HepG2 (cell line): ENCODE measurements around the gene MEMO1. TPM values are rescaled to one million over a fixed set of nuclear protein-coding genes. Genes with fewer than 3 reads are reported as not detected.

Experiments used
- DR1 ChIP-seq: sonication (generic); formaldehyde crosslinking; IDR thresholded peaks from 2 replicates; pipeline ENCODE4 v1.8.0; 2021; ENCODE audit warnings: mild to moderate bottlenecking, missing genetic modification reagents, inconsistent platforms
- FOSL2 ChIP-seq: sonication (generic); formaldehyde crosslinking; IDR thresholded peaks from 2 replicates; pipeline ENCODE4 v1.4.0; 2020; ENCODE audit warnings: missing genetic modification reagents
- GATA4 ChIP-seq: sonication (generic); IDR thresholded peaks from 2 replicates; pipeline ENCODE4 v1.6.1; 2016; ENCODE audit warnings: antibody characterized with exemption, low read depth, borderline replicate concordance
- HNF4A ChIP-seq: sonication (generic); formaldehyde crosslinking; IDR thresholded peaks from 2 replicates; pipeline ENCODE4 v1.4.0; 2020; ENCODE audit warnings: missing genetic modification reagents
- KDM2A ChIP-seq: sonication (generic); formaldehyde crosslinking; IDR thresholded peaks from 2 replicates; pipeline ENCODE4 v1.4.0; 2020; ENCODE audit warnings: low read depth, missing genetic modification reagents, borderline replicate concordance
- KLF9 ChIP-seq: IDR thresholded peaks from 2 replicates; pipeline ENCODE4 v1.6.1; 2016; ENCODE audit warnings: low read depth
- NRL ChIP-seq: sonication (generic); formaldehyde crosslinking; IDR thresholded peaks from 2 replicates; pipeline ENCODE4 v1.5.0; 2020; ENCODE audit warnings: missing genetic modification reagents, mild to moderate bottlenecking, moderate library complexity, borderline replicate concordance
- PITX1 ChIP-seq: sonication (generic); formaldehyde crosslinking; IDR thresholded peaks from 2 replicates; pipeline ENCODE4 v1.5.1; 2020; ENCODE audit warnings: mild to moderate bottlenecking, missing genetic modification reagents
- SOX5 ChIP-seq: IDR thresholded peaks from 2 replicates; pipeline ENCODE4 v1.6.1; 2016; ENCODE audit warnings: borderline replicate concordance
- ZBTB38 ChIP-seq: sonication (generic); formaldehyde crosslinking; IDR thresholded peaks from 2 replicates; pipeline ENCODE4 v1.5.1; 2020; ENCODE audit warnings: mild to moderate bottlenecking, missing genetic modification reagents
- ZMYM2 ChIP-seq: sonication (generic); formaldehyde crosslinking; IDR thresholded peaks from 2 replicates; pipeline ENCODE4 v1.8.0; 2022; ENCODE audit warnings: mild to moderate bottlenecking, missing genetic modification reagents
- ZNF331 ChIP-seq: sonication (generic); formaldehyde crosslinking; IDR thresholded peaks from 2 replicates; pipeline ENCODE4 v1.4.0; 2020; ENCODE audit warnings: missing genetic modification reagents
- ZNF382 ChIP-seq: sonication (generic); formaldehyde crosslinking; IDR thresholded peaks from 2 replicates; pipeline ENCODE4 v1.5.0; 2020; ENCODE audit warnings: missing genetic modification reagents, mild to moderate bottlenecking, borderline replicate concordance
- ZNF558 ChIP-seq: sonication (generic); formaldehyde crosslinking; IDR thresholded peaks from 2 replicates; pipeline ENCODE4 v1.9.0; 2022; ENCODE audit warnings: mild to moderate bottlenecking, missing genetic modification reagents, borderline replicate concordance
- ZNF615 ChIP-seq: sonication (generic); formaldehyde crosslinking; IDR thresholded peaks from 2 replicates; pipeline ENCODE4 v1.5.0; 2020; ENCODE audit warnings: mild to moderate bottlenecking, missing genetic modification reagents, borderline replicate concordance
- ZNF629 ChIP-seq: sonication (generic); formaldehyde crosslinking; conservative IDR thresholded peaks from 2 replicates; pipeline ENCODE4 v1.5.0; 2020; ENCODE audit warnings: missing genetic modification reagents
- ZNF766 ChIP-seq: sonication (generic); formaldehyde crosslinking; IDR thresholded peaks from 2 replicates; pipeline ENCODE4 v1.5.0; 2020; ENCODE audit warnings: missing genetic modification reagents, borderline replicate concordance
- polyA plus RNA-seq, 8 experiments: library from polyadenylated mRNA; depleted of rRNA in 3 of 8; stranded (reverse) in 7 of 8; unstranded in 1 of 8; fragments of >200 nt; fragmentation: Illumina TruSeq in 4 of 8; extraction: Trizol in 4 of 8; gene quantifications; 2 replicates each; pipeline versions ENCODE4 v1.2.1 to v1.2.3, GENCODE V29; 2011 to 2016; ENCODE audit warnings: low read depth in 4 of 8, missing spikeins in 1 of 8, mixed read lengths in 1 of 8; ENCODE audit not compliant: insufficient read depth in 1 of 8
- total RNA-seq, 5 experiments: library from RNA; depleted of rRNA; stranded (reverse); fragments of >200 nt; fragmentation: Illumina TruSeq; extraction: Trizol; gene quantifications; 2 replicates each; pipeline ENCODE4 v1.2.3, GENCODE V29; 2016; ENCODE audit warnings: low read depth in 1 of 5
- TF ChIP-seq, protein P1 (sequence below): sonication (generic); formaldehyde crosslinking; IDR thresholded peaks from 2 replicates; pipeline ENCODE4 v1.5.1; 2020; ENCODE audit warnings: mild to moderate bottlenecking, missing genetic modification reagents, borderline replicate concordance
- TF ChIP-seq, protein P2 (sequence below): sonication (generic); formaldehyde crosslinking; IDR thresholded peaks from 2 replicates; pipeline ENCODE4 v1.4.0; 2020; ENCODE audit warnings: low read depth, missing genetic modification reagents
- TF ChIP-seq, protein P3 (sequence below): sonication (generic); formaldehyde crosslinking; IDR thresholded peaks from 2 replicates; pipeline ENCODE4 v1.9.0; 2021; ENCODE audit warnings: missing genetic modification reagents, mild to moderate bottlenecking, borderline replicate concordance
- TF ChIP-seq, protein P4 (sequence below): sonication (generic); formaldehyde crosslinking; IDR thresholded peaks from 2 replicates; pipeline ENCODE4 v1.4.0; 2020; ENCODE audit warnings: missing genetic modification reagents, mild to moderate bottlenecking, borderline replicate concordance
- TF ChIP-seq, protein P5 (sequence below): IDR thresholded peaks from 2 replicates; pipeline ENCODE4 v1.6.1; 2016; ENCODE audit warnings: missing compliant biosample characterization, missing genetic modification reagents, borderline replicate concordance

The MEMO1 gene
- total and polyA plus RNA-seq, 2 of the 13 experiments (the other 11 are each of a cell fraction or from before 2014, with no cell fraction given) = 69.8 to 81.6 TPM

DNA sequence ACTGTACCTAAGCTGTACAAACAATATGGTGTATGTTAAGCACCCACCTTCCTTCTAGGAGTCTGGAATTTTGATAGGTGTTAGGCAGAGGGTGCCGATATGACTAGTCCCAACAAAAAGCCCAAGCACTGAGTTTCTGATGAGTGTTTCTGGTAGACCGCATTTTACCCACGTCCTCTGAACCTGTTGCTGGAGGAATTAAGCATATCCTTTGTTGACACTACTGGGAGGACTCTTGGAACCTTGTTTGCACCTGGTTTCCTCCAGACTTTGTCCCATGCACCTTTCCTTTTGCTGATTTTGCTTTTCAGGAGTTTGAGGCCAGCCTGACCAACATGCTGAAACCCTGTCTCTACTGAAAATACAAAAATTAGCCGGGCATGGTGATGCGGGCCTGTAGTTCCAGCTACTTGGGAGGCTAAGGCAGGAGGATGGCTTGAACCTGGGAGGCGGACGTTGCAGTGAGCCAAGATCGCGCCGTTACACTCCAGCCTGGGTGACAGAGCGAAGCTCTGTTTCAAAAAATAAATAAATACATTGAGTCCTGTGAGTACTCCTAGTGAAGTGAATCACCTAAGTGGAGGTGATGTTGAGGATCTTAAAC, 41.1 kb upstream of the MEMO1 start (continued):
- TF ChIP-seq KDM2A (no peak), FOSL2 (CRISPR knock-in tag) (no peak), DR1 (CRISPR knock-in tag) (no peak), GATA4 (no peak), ZBTB38 (CRISPR knock-in tag) (no peak), ZMYM2 (CRISPR knock-in tag) (no peak), NRL (CRISPR knock-in tag) (no peak), ZNF558 (CRISPR knock-in tag) (no peak), ZNF629 (CRISPR knock-in tag) (no peak), ZNF331 (CRISPR knock-in tag) (no peak), HNF4A (CRISPR knock-in tag) (peak; percentile 56; the same call in 1 of the 2 replicates), ZNF766 (CRISPR knock-in tag) (no peak), PITX1 (CRISPR knock-in tag) (peak; percentile 47; the same call in 1 of the 2 replicates), ZNF615 (CRISPR knock-in tag) (no peak), ZNF382 (CRISPR knock-in tag) (no peak), SOX5 (no peak), KLF9 (CRISPR knock-in tag) (no peak)
- TF ChIP-seq, protein P1, sequence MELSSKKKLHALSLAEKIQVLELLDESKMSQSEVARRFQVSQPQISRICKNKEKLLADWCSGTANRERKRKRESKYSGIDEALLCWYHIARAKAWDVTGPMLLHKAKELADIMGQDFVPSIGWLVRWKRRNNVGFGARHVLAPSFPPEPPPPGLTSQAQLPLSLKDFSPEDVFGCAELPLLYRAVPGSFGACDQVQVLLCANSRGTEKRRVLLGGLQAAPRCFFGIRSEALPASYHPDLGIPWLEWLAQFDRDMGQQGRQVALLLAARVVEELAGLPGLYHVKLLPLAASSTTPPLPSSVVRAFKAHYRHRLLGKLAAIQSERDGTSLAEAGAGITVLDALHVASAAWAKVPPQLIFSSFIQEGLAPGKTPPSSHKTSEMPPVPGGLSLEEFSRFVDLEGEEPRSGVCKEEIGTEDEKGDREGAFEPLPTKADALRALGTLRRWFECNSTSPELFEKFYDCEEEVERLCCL (CRISPR knock-in tag) = no peak
- TF ChIP-seq, protein P2, sequence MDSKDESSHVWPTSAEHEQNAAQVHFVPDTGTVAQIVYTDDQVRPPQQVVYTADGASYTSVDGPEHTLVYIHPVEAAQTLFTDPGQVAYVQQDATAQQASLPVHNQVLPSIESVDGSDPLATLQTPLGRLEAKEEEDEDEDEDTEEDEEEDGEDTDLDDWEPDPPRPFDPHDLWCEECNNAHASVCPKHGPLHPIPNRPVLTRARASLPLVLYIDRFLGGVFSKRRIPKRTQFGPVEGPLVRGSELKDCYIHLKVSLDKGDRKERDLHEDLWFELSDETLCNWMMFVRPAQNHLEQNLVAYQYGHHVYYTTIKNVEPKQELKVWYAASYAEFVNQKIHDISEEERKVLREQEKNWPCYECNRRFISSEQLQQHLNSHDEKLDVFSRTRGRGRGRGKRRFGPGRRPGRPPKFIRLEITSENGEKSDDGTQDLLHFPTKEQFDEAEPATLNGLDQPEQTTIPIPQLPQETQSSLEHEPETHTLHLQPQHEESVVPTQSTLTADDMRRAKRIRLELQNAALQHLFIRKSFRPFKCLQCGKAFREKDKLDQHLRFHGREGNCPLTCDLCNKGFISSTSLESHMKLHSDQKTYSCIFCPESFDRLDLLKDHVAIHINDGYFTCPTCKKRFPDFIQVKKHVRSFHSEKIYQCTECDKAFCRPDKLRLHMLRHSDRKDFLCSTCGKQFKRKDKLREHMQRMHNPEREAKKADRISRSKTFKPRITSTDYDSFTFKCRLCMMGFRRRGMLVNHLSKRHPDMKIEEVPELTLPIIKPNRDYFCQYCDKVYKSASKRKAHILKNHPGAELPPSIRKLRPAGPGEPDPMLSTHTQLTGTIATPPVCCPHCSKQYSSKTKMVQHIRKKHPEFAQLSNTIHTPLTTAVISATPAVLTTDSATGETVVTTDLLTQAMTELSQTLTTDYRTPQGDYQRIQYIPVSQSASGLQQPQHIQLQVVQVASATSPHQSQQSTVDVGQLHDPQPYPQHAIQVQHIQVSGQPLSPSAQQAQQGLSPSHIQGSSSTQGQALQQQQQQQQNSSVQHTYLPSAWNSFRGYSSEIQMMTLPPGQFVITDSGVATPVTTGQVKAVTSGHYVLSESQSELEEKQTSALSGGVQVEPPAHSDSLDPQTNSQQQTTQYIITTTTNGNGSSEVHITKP (CRISPR knock-in tag) = no peak
- TF ChIP-seq, protein P3, sequence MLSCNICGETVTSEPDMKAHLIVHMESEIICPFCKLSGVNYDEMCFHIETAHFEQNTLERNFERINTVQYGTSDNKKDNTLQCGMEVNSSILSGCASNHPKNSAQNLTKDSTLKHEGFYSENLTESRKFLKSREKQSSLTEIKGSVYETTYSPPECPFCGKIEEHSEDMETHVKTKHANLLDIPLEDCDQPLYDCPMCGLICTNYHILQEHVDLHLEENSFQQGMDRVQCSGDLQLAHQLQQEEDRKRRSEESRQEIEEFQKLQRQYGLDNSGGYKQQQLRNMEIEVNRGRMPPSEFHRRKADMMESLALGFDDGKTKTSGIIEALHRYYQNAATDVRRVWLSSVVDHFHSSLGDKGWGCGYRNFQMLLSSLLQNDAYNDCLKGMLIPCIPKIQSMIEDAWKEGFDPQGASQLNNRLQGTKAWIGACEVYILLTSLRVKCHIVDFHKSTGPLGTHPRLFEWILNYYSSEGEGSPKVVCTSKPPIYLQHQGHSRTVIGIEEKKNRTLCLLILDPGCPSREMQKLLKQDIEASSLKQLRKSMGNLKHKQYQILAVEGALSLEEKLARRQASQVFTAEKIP (CRISPR knock-in tag) = no peak
- TF ChIP-seq, protein P4, sequence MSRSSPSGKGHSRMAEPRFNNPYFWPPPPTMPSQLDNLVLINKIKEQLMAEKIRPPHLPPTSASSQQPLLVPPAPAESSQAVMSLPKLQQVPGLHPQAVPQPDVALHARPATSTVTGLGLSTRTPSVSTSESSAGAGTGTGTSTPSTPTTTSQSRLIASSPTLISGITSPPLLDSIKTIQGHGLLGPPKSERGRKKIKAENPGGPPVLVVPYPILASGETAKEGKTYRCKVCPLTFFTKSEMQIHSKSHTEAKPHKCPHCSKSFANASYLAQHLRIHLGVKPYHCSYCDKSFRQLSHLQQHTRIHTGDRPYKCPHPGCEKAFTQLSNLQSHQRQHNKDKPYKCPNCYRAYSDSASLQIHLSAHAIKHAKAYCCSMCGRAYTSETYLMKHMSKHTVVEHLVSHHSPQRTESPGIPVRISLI (CRISPR knock-in tag) = no peak
- TF ChIP-seq, protein P5, sequence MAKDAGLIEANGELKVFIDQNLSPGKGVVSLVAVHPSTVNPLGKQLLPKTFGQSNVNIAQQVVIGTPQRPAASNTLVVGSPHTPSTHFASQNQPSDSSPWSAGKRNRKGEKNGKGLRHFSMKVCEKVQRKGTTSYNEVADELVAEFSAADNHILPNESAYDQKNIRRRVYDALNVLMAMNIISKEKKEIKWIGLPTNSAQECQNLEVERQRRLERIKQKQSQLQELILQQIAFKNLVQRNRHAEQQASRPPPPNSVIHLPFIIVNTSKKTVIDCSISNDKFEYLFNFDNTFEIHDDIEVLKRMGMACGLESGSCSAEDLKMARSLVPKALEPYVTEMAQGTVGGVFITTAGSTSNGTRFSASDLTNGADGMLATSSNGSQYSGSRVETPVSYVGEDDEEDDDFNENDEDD (CRISPR knock-in tag) = no peak
